Sigmoid colon (tissue), 4 donors: ENCODE data around the gene GCSH.

Experiments used
- CTCF ChIP-seq, 4 experiments: fragments of 450-650 bp in 3 of 4; fragments of 200-600 bp in 1 of 4; IDR thresholded peaks; one replicate each; pipeline ENCODE4 v1.5.1; 2016 to 2019; ENCODE audit warnings: antibody characterized with exemption in 4 of 4, mild to moderate bottlenecking in 3 of 4, moderate library complexity in 2 of 4
- POLR2AphosphoS5 ChIP-seq, 4 donors: sonication (generic); formaldehyde crosslinking; IDR thresholded peaks; one replicate each; pipeline ENCODE4 v1.6.1; 2017; ENCODE audit warnings: antibody characterized with exemption in 4 of 4

GRCh38 chr16:81076566-81077075 lies 19.6 kb downstream of the GCSH start:
- no peak for TF ChIP-seq CTCF (IDR thresholded peaks at IDR 0.05)
- TF ChIP-seq POLR2AphosphoS5 (IDR thresholded peaks at IDR 0.05) = no peak
